Endodermal cell (in vitro differentiated cells): ENCODE measurements around the gene CCDC33. TPM values are rescaled to one million over a fixed set of nuclear protein-coding genes. Genes with fewer than 3 reads are reported as not detected.

ENCODE experiments used
- DNase-seq: peaks from one replicate; pipeline ENCODE4 v3.0.0-alpha.2; 2017
- H3K27ac ChIP-seq: 2 replicates; pipeline ENCODE4 v1.5.1; 2013; ENCODE audit warnings: mild to moderate bottlenecking, low read depth, low read length, moderate library complexity
- H3K27me3 ChIP-seq: 2 replicates; pipeline ENCODE4 v1.6.1; 2013; ENCODE audit warnings: mild to moderate bottlenecking, low read length, moderate library complexity; ENCODE audit not compliant: insufficient read depth, control insufficient read depth, poor library complexity, severe bottlenecking
- H3K36me3 ChIP-seq: 2 replicates; pipeline ENCODE4 v1.7.0; 2013; ENCODE audit warnings: mild to moderate bottlenecking, low read length, moderate library complexity; ENCODE audit not compliant: control insufficient read depth, insufficient read depth
- H3K4me1 ChIP-seq: one replicate; pipeline ENCODE4 v1.7.0; 2013; ENCODE audit warnings: low read length; ENCODE audit not compliant: control insufficient read depth, insufficient read depth
- H3K4me3 ChIP-seq: 2 replicates; pipeline ENCODE4 v1.5.1; 2013; ENCODE audit warnings: mild to moderate bottlenecking, low read length, moderate library complexity
- H3K9ac ChIP-seq: 2 replicates; pipeline ENCODE4 v1.6.1; 2013; ENCODE audit warnings: mild to moderate bottlenecking, low read length, moderate library complexity; ENCODE audit not compliant: poor library complexity, severe bottlenecking; ENCODE audit errors: extremely low read depth
- H3K9me3 ChIP-seq: 2 replicates; pipeline ENCODE4 v1.6.1; 2013; ENCODE audit warnings: mild to moderate bottlenecking, low read length, moderate library complexity; ENCODE audit not compliant: control insufficient read depth
- H3K27ac Mint-ChIP-seq: 2 replicates; pipeline ENCODE4 v1.8.0; 2020; ENCODE audit warnings: mixed read lengths
- H3K27me3 Mint-ChIP-seq: 2 replicates; pipeline ENCODE4 v1.8.0; 2021; ENCODE audit warnings: mild to moderate bottlenecking, mixed read lengths; ENCODE audit not compliant: insufficient read depth
- H3K36me3 Mint-ChIP-seq: 2 replicates; pipeline ENCODE4 v1.8.0; 2020; ENCODE audit warnings: low read depth, mixed read lengths
- H3K4me1 Mint-ChIP-seq: 2 replicates; pipeline ENCODE4 v1.8.0; 2020; ENCODE audit warnings: mixed read lengths
- H3K4me3 Mint-ChIP-seq: 2 replicates; pipeline ENCODE4 v1.8.0; 2020; ENCODE audit warnings: mild to moderate bottlenecking, moderate library complexity, mixed read lengths
- H3K9me3 Mint-ChIP-seq: 2 replicates; pipeline ENCODE4 v1.8.0; 2020; ENCODE audit warnings: mild to moderate bottlenecking, mixed read lengths
- CTCF ChIP-seq: fragments of 200-600 bp; sonication (generic); conservative IDR thresholded peaks from 2 replicates; pipeline ENCODE4 v1.5.0; 2021; ENCODE audit warnings: antibody characterized with exemption, mild to moderate bottlenecking
- WGBS, 2 experiments: methylation state at CpG; one replicate each; pipeline versions ENCODE4 v1.1.5 to v1.1.7; 2013; ENCODE audit warnings: missing lambda C conversion rate in 2 of 2, mixed read lengths in 1 of 2; ENCODE audit not compliant: insufficient coverage in 1 of 2, insufficient read length in 1 of 2; 5-methylcytosine and 5-hydroxymethylcytosine counted together
- total RNA-seq, 2 donors: library from RNA; stranded (reverse); fragmentation: NEBNext Ultra II Directional in 1 of 2; extraction: Animal tissue kit (Norgen Biotek cat#: 25700) in 1 of 2; gene quantifications; 2 replicates in 1 of 2; 3 replicates in 1 of 2; pipeline ENCODE4 v1.2.1, GENCODE V29; 2021

The CCDC33 gene
- total RNA-seq, 2 donors from 2014 or later, result 2.8 to 3.5 TPM

- Histone ChIP-seq H3K36me3 (no peaks in the 10 kb centered on the region), H3K27ac (no peak overlapping the region), H3K9me3 (no peaks in the 10 kb centered on the region), H3K4me3 (no peak overlapping the region), H3K4me1 (no peaks in the 10 kb centered on the region), H3K27me3 (peaks cover 24% of the 10 kb centered on the region), H3K9ac (no peak overlapping the region)
- no peaks in the 10 kb centered on the region for H3K36me3 Mint-ChIP-seq
- WGBS, 2 experiments, result 75 to 82% methylated on average over 3 to 12 of the region's 12 CpGs
- H3K4me1 Mint-ChIP-seq, result peaks cover 51% of the 10 kb centered on the region
- TF ChIP-seq CTCF, result no peak
- H3K9me3 Mint-ChIP-seq, result no peaks in the 10 kb centered on the region
- no peak for DNase-seq
- no peak overlapping the region for H3K4me3 Mint-ChIP-seq
- peaks cover 39% of the 10 kb centered on the region for H3K27me3 Mint-ChIP-seq
- no peak overlapping the region for H3K27ac Mint-ChIP-seq
Measured at GRCh38 chr15:74304431-74304830, 68.3 kb downstream of the CCDC33 start.

GRCh38 chr15:74305687-74306086 lies 69.6 kb downstream of the CCDC33 start:
- DNase-seq, result no peak
- H3K27ac ChIP-seq, result no peak overlapping the region
- H3K9me3 ChIP-seq, result no peaks in the 10 kb centered on the region
- WGBS, 2 experiments, result 89 to 90% methylated on average over 6 to 7 of the region's 7 CpGs
- Mint-ChIP-seq H3K4me3 (no peak overlapping the region), H3K27ac (no peak overlapping the region), H3K4me1 (peaks cover 44% of the 10 kb centered on the region), H3K36me3 (no peaks in the 10 kb centered on the region), H3K9me3 (no peaks in the 10 kb centered on the region), H3K27me3 (peaks cover 32% of the 10 kb centered on the region)
- H3K27me3 ChIP-seq, result peaks cover 11% of the 10 kb centered on the region
- no peak overlapping the region for H3K9ac ChIP-seq
- TF ChIP-seq CTCF, result no peak
- H3K4me3 ChIP-seq, result no peak overlapping the region
- H3K4me1 ChIP-seq, result no peaks in the 10 kb centered on the region
- no peaks in the 10 kb centered on the region for H3K36me3 ChIP-seq

- WGBS, 2 experiments, result 56% methylated on average over 6 to 10 of the region's 10 CpGs
- Histone ChIP-seq H3K4me1 (no peaks in the 10 kb centered on the region), H3K4me3 (no peak overlapping the region), H3K27me3 (no peaks in the 10 kb centered on the region), H3K9me3 (no peaks in the 10 kb centered on the region), H3K27ac (no peak overlapping the region), H3K9ac (no peak overlapping the region), H3K36me3 (no peaks in the 10 kb centered on the region)
- Mint-ChIP-seq H3K4me1 (peaks cover 48% of the 10 kb centered on the region), H3K4me3 (no peak overlapping the region), H3K27me3 (peaks cover 21% of the 10 kb centered on the region), H3K36me3 (no peaks in the 10 kb centered on the region), H3K27ac (no peak overlapping the region), H3K9me3 (no peaks in the 10 kb centered on the region)
- DNase-seq, result peak; percentile 79
- TF ChIP-seq CTCF, result no peak
Measured at GRCh38 chr15:74306781-74307217, 70.7 kb downstream of the CCDC33 start.
